Activated naive CD4-positive, alpha-beta T cell treated with anti-CD3 and anti-CD28 coated beads, Interleukin-2, amount 50 U/mL, for 72 hours (primary cell): ENCODE measurements around the gene CERS4. TPM values are rescaled to one million over a fixed set of nuclear protein-coding genes. Genes with fewer than 3 reads are reported as not detected.
"Not testable (repeated sequence)": the region's sequence is repeated elsewhere in the genome, so short reads cannot be mapped to it uniquely, and the experiment has no call there.

Source experiments
- ATAC-seq, 2 donors: fragments of 150-1000 bp; cut with Tn5 transposase; 2 replicates each; pipeline ENCODE4 v1.10.0; 2021; ENCODE audit warnings: mild to moderate bottlenecking in 2 of 2, moderate library complexity in 2 of 2
- DNase-seq, 2 donors: peaks; one replicate each; pipeline ENCODE4 v3.0.0; 2021 to 2022; ENCODE audit warnings: low spot score in 2 of 2
- H3K27ac Mint-ChIP-seq, 2 donors: one replicate each; pipeline ENCODE4 v1.8.0; 2022; ENCODE audit warnings: mild to moderate bottlenecking in 2 of 2, mixed read lengths in 2 of 2
- H3K36me3 Mint-ChIP-seq, 2 donors: one replicate each; pipeline ENCODE4 v1.8.0; 2022; ENCODE audit warnings: mixed read lengths in 2 of 2
- H3K9me3 Mint-ChIP-seq, 2 donors: one replicate each; pipeline ENCODE4 v1.8.0; 2022; ENCODE audit warnings: mixed read lengths in 2 of 2
- total RNA-seq, 2 donors: library from RNA; stranded (reverse); gene quantifications; one replicate each; pipeline ENCODE4 v1.2.3, GENCODE V29; 2022

CERS4 gene
- total RNA-seq, 2 donors from 2014 or later: 18.4 to 22.4 TPM

- ATAC-seq (no peak), DNase-seq (no peak)
- H3K9me3 Mint-ChIP-seq: no peaks in the 10 kb centered on the region
- H3K27ac Mint-ChIP-seq: no peak overlapping the region
- H3K36me3 Mint-ChIP-seq: no peaks in the 10 kb centered on the region
Observed at GRCh38 chr19:8265872-8266271, 56.7 kb downstream of the CERS4 start.

DNA sequence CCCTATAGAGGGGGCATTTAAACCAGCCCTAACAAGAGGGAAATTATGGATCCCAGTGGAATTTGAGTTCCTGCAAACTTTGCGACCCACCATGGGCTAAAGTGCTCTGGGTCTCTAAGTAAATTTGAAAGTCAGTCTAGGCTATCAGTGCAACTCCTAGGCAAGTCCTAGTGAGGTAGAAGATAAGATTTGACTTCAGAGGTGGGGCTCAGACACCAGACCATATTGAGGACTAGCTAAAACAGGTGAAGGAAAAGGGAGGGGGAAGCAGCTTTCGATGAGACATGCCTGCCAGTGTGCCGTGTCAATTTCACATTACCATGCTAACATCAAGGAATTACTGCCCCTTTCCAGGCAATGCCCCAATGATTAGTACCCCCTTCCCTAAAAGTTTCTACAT, 60.6 kb downstream of the CERS4 start:
- DNase-seq (no peak), ATAC-seq (no peak)
- Mint-ChIP-seq H3K27ac (peak overlapping the region; percentile 87 to 88), H3K36me3 (no peaks in the 10 kb centered on the region), H3K9me3 (no peaks in the 10 kb centered on the region)

GRCh38 chr19:8276508-8276907, 67.3 kb downstream of the CERS4 start:
- H3K27ac Mint-ChIP-seq: not testable (repeated sequence)

DNA sequence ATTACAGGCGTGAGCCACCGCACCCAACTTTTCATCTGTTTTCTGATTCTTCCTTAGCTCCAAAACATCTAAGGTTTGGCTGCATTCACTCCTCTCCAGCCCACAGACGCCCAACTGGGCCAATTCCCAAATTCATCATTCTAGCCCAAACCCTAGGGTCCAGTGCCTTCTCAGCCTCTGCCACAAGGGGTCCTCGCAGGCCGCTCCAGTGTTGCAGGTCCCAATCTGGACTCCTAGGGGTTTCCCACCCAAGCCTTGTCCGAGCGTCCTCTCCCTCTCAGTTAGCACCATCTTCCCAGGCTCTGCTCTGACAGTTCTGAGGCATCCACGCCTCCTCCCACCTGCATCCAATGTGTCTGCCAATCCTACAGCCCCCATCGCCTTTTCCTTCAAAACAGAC, 82.2 kb downstream of the CERS4 start:
- H3K27ac Mint-ChIP-seq, DNase-seq, H3K36me3 Mint-ChIP-seq, H3K9me3 Mint-ChIP-seq: not testable (repeated sequence)
- ATAC-seq: peak; percentile 58 to 77

More at GRCh38 chr19:8276508-8276907, 67.3 kb downstream of the CERS4 start:
- H3K36me3 Mint-ChIP-seq, H3K9me3 Mint-ChIP-seq, DNase-seq: not testable (repeated sequence)
- ATAC-seq: peak; percentile 59 to 73

GRCh38 chr19:8302357-8302691, 93.2 kb downstream of the CERS4 start:
- peak in 1 of 2 donors; percentile 50 for DNase-seq
- no peaks in the 10 kb centered on the region for H3K9me3 Mint-ChIP-seq
- no peak for ATAC-seq
- no peak overlapping the region for H3K27ac Mint-ChIP-seq
- H3K36me3 Mint-ChIP-seq: peaks cover 3 to 14% of the 10 kb centered on the region in 2 donors

DNA sequence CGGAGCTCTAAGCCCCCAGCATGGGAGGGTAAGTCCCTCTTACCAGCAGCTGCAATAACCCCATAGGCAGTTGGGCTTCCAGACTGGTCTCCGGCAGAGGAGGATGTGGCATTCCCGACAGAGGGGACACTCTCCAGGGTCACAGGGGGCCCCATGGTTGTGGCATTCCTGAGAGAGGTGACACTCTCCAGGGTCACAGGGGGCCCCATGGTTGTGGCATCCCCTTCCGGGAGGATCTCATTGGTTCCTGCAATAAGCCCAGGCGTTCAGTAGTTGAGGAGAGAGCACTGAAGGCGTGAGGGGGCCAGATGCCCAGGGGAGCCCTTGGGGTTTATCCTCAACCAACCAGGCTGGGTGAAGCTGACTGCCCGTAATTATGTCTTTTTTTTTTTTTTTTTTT, 93.6 kb downstream of the CERS4 start:
- H3K9me3 Mint-ChIP-seq: no peaks in the 10 kb centered on the region
- DNase-seq: peak; percentile 2 to 44
- ATAC-seq: no peak
- no peak overlapping the region for H3K27ac Mint-ChIP-seq
- H3K36me3 Mint-ChIP-seq: peaks cover 7 to 18% of the 10 kb centered on the region in 2 donors

DNA sequence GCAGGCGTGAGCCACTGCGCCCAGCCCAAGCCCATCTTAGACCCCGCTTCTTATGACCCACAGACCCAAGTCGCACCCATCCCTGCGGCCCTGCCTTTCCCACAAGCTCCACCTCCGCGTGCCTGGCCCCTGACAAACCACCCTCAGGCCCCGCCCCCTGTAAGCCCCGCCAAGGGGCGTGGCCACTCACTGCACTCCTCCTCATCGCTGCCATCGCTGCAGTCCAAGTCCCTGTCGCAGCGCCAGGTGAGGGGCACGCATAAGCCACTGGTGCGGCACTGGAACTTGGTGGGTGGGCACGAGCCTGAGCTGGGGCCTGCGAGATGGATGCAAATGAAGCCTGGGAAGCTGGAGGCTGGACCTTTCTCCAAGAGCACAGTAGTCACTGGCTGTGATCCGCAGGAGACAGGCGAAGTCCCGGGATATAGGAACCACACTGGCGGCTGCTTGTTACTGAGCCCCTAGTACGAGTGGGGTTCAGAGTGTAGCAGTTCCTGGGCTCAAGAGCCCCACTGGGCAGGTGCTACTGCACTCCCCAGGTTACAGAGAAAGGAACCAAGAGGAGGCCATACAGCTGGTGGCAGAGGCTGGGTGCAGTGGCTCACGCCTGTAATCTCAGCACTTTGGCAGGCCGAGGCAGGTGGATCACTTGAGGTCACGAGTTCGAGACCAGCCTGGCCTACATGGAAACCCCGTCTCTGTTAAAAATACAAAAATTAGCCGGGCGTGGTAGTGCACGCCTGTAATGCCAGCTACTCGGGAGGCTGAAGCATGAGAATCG, 95.9 kb downstream of the CERS4 start:
- DNase-seq: peak; percentile 53 to 66
- Mint-ChIP-seq H3K9me3 (no peaks in the 10 kb centered on the region), H3K36me3 (peaks cover 9 to 20% of the 10 kb centered on the region in 2 donors), H3K27ac (peak overlapping the region; percentile 39 to 87)
- ATAC-seq: no peak

DNA sequence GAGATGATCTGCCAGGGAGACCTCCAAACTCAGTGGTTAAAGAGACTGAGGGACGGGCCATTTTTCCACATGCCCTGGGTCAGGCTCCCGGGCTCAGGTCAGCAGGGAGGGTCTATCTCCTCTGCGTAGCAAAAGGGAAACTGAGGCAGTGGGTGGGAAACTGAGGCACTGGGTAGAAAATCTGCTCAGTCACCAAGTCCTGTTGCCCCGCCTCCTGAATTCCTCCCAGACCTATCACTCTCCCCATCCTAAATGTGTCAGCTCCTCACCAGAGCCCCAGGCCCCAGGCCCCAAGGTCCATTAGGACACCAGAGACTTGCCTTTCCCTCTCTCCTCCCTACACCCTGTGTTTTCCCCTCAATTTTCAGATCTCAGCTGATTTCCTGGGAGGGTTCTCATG, 96.6 kb downstream of the CERS4 start:
- H3K36me3 Mint-ChIP-seq: peaks cover 9 to 20% of the 10 kb centered on the region in 2 donors

DNA sequence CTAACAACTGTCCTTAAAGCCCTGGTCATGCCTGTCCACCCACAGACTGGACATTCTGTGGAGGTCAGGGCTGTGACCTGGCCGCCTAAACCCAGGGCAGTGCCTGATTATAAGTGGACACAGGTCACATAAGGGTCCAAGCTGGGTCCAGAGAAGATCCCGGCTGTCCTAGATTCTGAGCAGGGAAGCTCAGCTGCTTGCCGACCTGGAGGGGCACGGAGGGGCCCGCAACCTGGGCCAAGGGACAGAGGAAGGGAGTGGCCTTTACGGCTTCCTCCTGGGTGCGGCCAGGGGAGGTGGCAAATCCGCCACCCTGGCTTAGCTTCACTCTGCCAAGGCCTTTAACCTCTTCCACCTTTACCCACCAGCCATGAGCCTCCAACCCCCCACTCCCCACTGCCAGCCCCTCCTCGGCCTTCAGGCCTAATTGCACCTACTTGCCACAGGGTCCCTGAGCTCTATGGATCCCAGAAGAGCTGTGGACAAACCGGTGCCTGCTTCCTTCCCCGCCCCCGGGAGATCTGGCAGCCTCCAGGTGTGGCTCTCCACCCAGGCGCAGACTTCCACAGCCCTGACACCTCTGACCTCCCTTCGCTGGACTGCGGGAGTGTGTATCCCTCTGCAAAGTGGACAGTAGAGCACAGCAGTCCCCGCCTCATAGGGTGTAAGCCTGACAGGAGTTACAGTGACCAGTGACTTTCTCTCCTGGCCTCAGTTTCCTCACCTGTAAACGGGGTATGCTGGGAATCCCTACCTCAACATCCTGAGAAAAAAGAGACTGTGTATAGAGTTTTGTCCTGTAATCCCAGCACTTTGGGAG, 97.3 kb downstream of the CERS4 start:
- peak overlapping the region; percentile 87 to 93 for H3K27ac Mint-ChIP-seq
- DNase-seq (peak; percentile 1 to 56), ATAC-seq (no peak)
- no peaks in the 10 kb centered on the region for H3K9me3 Mint-ChIP-seq
- peaks cover 9 to 20% of the 10 kb centered on the region in 2 donors for H3K36me3 Mint-ChIP-seq

More for the DNA sequence above, 96.6 kb downstream of the CERS4 start:
- Mint-ChIP-seq H3K27ac (peak overlapping the region; percentile 45 to 87), H3K9me3 (no peaks in the 10 kb centered on the region)
- DNase-seq (peak; percentile 0 to 48), ATAC-seq (no peak)

- DNase-seq (peak in 1 of 2 donors; percentile 11), ATAC-seq (no peak)
- Mint-ChIP-seq H3K36me3 (peaks cover 9 to 20% of the 10 kb centered on the region in 2 donors), H3K9me3 (no peaks in the 10 kb centered on the region), H3K27ac (peak overlapping the region; percentile 87 to 93)
Observed at GRCh38 chr19:8307400-8307964, 98.3 kb downstream of the CERS4 start.

DNA sequence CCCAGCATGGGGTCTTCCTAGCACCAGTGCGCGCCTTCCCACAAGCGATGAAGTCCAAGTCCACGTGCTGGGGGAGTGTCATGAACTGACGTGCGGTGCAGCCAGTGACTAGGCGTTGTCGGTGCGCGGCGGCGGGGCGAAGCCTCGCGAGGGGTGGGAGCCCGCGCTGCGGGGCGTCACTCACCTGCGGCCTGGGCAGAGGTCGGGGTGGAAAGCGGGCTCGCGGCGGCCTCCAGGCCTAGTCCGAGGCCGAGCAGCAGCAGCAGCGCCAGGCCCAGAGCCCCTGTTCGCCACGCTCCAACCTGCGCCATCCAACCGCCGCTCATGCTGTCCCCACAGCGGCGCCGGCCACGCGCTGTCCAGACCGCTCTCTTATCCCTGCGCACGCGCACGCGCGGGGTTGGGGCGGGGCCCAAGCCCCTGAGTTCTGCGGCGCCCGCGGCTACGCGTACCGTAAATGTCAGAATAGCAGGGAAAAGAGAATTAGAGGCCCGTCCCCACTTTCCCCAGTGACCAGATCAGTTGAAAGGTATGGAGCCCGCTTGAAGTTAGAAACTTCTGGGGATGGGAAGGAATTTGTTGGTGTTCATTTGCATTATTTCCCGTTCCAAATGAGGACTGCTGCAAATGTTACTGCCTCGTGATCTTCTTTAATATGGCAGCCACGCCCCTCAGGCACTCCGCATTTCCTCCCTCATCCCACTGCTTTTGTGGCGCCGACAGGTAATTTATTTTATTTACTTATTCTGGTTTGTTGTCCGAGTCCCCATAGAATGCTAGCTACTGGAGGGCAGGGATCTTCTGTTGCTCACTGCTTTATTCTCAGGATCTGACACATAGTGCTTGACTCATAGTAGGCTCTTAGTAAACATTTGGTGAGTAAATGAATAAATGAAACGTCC, 99.0 kb downstream of the CERS4 start, which contains the start of gene CD320:
CD320 (minus strand) TSS at position 394 of the 902 bp plus-strand sequence; CDS start at position 326, 68 bp downstream.
- Mint-ChIP-seq H3K9me3 (no peaks in the 10 kb centered on the region), H3K27ac (peak within 1 kb of the TSS; percentile 87 to 98), H3K36me3 (peaks cover 9 to 20% of the 10 kb centered on the region in 2 donors)
- DNase-seq (peak; percentile 88 to 92), ATAC-seq (peak; percentile 93 to 95)

DNA sequence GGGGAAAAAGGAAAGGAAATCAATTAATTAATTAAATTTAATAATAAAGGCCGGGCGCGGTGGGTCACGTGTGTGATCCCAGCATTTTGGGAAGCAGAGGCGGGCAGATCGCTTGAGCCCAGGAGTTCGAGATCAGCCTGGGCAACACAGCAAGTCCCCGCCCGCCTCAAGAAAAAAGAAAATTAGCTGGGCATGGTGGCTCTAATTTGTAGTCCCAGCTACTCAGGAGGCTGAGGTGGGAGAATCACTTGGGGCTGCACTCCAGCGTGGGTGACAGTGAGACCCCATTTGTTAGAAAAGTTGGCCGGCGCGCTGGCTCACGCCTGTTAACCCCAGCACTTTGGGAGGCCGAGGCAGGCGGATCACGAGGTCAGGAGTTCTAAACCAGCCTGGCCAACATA, 99.7 kb downstream of the CERS4 start:
- H3K27ac Mint-ChIP-seq: peak overlapping the region; percentile 87 to 98
- DNase-seq: peak in 1 of 2 donors; percentile 52
- H3K36me3 Mint-ChIP-seq: peaks cover 9 to 20% of the 10 kb centered on the region in 2 donors
- ATAC-seq: no peak
- no peaks in the 10 kb centered on the region for H3K9me3 Mint-ChIP-seq

DNA sequence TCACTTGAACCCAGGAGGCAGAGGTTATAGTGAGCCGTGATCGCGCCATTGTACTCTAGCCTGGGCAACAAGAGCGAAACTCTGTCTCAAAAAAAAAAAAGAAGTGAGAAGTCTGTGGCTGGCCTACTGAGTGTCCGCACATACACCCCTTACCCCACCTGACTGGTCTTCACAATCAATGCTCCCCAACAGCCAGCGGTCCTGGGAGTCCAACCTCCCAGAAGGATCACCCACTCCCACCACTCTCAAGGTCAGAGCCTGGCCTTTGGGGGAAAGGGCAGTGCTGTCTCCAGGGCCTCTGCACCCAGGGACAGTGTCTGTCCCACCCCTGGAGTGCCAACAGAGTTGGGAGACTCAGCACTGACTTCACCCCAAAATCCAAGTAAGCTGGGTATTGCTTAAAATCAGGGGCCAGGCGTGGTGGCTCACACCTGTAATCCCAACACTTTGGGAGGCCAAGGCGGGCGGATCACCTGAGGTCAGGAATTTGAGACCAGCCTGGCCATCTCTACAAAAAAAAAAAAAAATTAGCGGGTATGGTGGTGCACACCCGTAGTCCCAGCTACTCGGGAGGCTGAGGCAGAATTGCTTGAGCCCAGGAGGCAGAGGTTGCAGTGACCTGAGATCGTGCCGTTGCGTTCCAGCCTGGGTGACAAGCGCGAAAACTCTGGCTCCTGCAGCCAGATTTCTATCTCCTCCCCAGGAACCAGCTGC, 101.3 kb downstream of the CERS4 start:
- DNase-seq: peak in 1 of 2 donors; percentile 41
- peaks cover 8 to 9% of the 10 kb centered on the region in 2 donors for H3K36me3 Mint-ChIP-seq
- H3K27ac Mint-ChIP-seq: peak overlapping the region in 1 of 2 donors; percentile 87
- no peak for ATAC-seq
- H3K9me3 Mint-ChIP-seq: no peaks in the 10 kb centered on the region

DNA sequence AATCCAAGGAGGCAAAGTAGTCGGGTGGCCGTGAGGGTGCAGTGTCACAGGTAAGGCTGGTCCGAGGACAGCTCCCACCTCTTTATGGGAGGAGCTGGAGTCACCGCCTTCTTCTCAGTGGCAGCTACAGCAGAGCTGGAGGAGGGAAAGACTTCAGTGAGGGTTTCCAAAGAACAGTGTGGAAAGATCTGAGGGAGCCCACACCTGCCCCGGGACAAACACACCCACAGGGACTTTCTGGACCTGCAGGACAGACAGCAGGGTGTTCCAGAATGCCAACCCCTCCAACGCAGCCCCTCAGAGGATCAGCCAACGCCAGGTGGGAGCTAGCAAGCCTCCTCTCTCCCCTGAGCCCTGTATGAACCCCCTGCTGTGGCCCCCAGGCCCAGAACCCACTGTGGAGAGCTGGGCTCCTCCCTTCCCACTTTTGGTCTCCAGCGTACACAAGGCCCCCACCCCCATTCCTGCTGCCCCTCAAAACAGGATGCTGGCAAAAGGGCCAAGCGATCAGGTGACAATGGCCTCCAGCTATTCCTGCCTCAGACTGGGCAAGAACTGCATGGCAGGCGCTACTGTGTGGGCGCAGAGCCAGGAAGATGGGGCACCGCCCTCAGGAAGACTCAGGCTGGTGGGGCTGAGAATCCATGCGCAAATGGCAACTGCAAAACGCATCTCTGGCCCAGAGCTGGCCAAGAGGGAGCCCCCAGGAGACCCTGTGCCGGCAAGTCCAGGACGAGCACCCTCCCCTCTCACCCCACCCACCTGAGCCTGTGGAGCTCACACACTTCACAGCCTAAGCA, 102.5 kb downstream of the CERS4 start:
- H3K36me3 Mint-ChIP-seq: peaks cover 8 to 9% of the 10 kb centered on the region in 2 donors
- peak in 1 of 2 donors; percentile 54 for DNase-seq
- ATAC-seq: no peak
- no peaks in the 10 kb centered on the region for H3K9me3 Mint-ChIP-seq
- no peak overlapping the region for H3K27ac Mint-ChIP-seq
